ENCODE results near the gene DHX58. TPM values are rescaled to one million over a fixed set of nuclear protein-coding genes. Genes with fewer than 3 reads are reported as not detected.

Gene DHX58
- total RNA-seq, 1 donor from 2014 or later: 2.3 TPM

- no peak for DNase-seq (ENCODE audit: extremely low spot score, unreplicated experiment)
- no peak overlapping the region for H3K4me3 Mint-ChIP-seq (ENCODE audit: unreplicated experiment)
- peaks cover 3% of the 10 kb centered on the region for H3K4me1 Mint-ChIP-seq (ENCODE audit: unreplicated experiment)
- H3K27me3 Mint-ChIP-seq (ENCODE audit: unreplicated experiment): no peaks in the 10 kb centered on the region
- no peaks in the 10 kb centered on the region for H3K36me3 Mint-ChIP-seq (ENCODE audit: unreplicated experiment)
- no peak for TF ChIP-seq CTCF (IDR thresholded peaks at IDR 0.05)
- H3K27ac Mint-ChIP-seq (ENCODE audit: unreplicated experiment): no peak overlapping the region
- no peaks in the 10 kb centered on the region for H3K9me3 Mint-ChIP-seq (ENCODE audit: unreplicated experiment)
These were observed 9.1 kb downstream of the DHX58 start for GRCh38 chr17:42103221-42103954.

- DNase-seq (ENCODE audit: extremely low spot score, unreplicated experiment): peak; percentile 91
- Mint-ChIP-seq H3K27ac (ENCODE audit: unreplicated experiment) (no peak overlapping the region), H3K4me3 (ENCODE audit: unreplicated experiment) (no peak overlapping the region), H3K9me3 (ENCODE audit: unreplicated experiment) (no peaks in the 10 kb centered on the region), H3K27me3 (ENCODE audit: unreplicated experiment) (peaks cover 13% of the 10 kb centered on the region), H3K36me3 (ENCODE audit: unreplicated experiment) (no peaks in the 10 kb centered on the region), H3K4me1 (ENCODE audit: unreplicated experiment) (peaks cover 2% of the 10 kb centered on the region)
- peak; percentile 78 for TF ChIP-seq CTCF (IDR thresholded peaks at IDR 0.05)
These were observed 10.8 kb downstream of the DHX58 start for GRCh38 chr17:42101513-42102292.

- H3K9me3 Mint-ChIP-seq (ENCODE audit: unreplicated experiment): no peaks in the 10 kb centered on the region
- H3K36me3 Mint-ChIP-seq (ENCODE audit: unreplicated experiment): no peaks in the 10 kb centered on the region
- no peak overlapping the region for H3K27ac Mint-ChIP-seq (ENCODE audit: unreplicated experiment)
- no peak for DNase-seq (ENCODE audit: extremely low spot score, unreplicated experiment)
- H3K27me3 Mint-ChIP-seq (ENCODE audit: unreplicated experiment): peaks cover 15% of the 10 kb centered on the region
- H3K4me3 Mint-ChIP-seq (ENCODE audit: unreplicated experiment): no peak overlapping the region
- H3K4me1 Mint-ChIP-seq (ENCODE audit: unreplicated experiment): peaks cover 2% of the 10 kb centered on the region
- TF ChIP-seq CTCF (IDR thresholded peaks at IDR 0.05): no peak
These were observed 13.6 kb downstream of the DHX58 start for GRCh38 chr17:42098730-42099399.

- no peaks in the 10 kb centered on the region for H3K36me3 Mint-ChIP-seq (ENCODE audit: unreplicated experiment)
- TF ChIP-seq CTCF (IDR thresholded peaks at IDR 0.05): no peak
- no peak for DNase-seq (ENCODE audit: extremely low spot score, unreplicated experiment)
- no peak within 1 kb of the TSS for H3K27ac Mint-ChIP-seq (ENCODE audit: unreplicated experiment)
- H3K27me3 Mint-ChIP-seq (ENCODE audit: unreplicated experiment): peaks cover 15% of the 10 kb centered on the region
- no peak within 1 kb of the TSS for H3K4me3 Mint-ChIP-seq (ENCODE audit: unreplicated experiment)
- H3K4me1 Mint-ChIP-seq (ENCODE audit: unreplicated experiment): peaks cover 2% of the 10 kb centered on the region
- no peaks in the 10 kb centered on the region for H3K9me3 Mint-ChIP-seq (ENCODE audit: unreplicated experiment)
These were observed 14.6 kb downstream of the DHX58 start, which contains the start of gene ZNF385C for GRCh38 chr17:42097691-42098631. TSS of gene ZNF385C (minus strand) at chr17:42098473. CDS start at chr17:42063056, 35,417 bp downstream.

All from osteocyte (in vitro differentiated cells).